Tibial artery (tissue), 4 donors: ENCODE results near the gene USP17L13.
"Not testable (repeated sequence)": the region's sequence is repeated elsewhere in the genome, so short reads cannot be mapped to it uniquely, and the experiment has no call there.

Source experiments
- DNase-seq, 2 donors: peaks; one replicate each; pipeline ENCODE4 v3.0.0-alpha.2; 2019
- H3K27ac ChIP-seq, 2 donors: fragments of 200-600 bp; sonication (generic) in 1 of 2; 1 replicate in 1 of 2; 2 replicates in 1 of 2; pipeline ENCODE4 v1.5.1; 2018 to 2019; ENCODE audit warnings: mild to moderate bottlenecking in 1 of 2
- H3K27me3 ChIP-seq, 2 donors: fragments of 200-600 bp; sonication (generic) in 1 of 2; one replicate each; pipeline versions ENCODE4 v1.5.1 to v1.6.0; 2016 to 2019
- H3K36me3 ChIP-seq, 3 donors: fragments of 200-600 bp; sonication (generic) in 2 of 3; one replicate each; pipeline ENCODE4 v1.5.1; 2016 to 2019; ENCODE audit warnings: mild to moderate bottlenecking in 2 of 3
- H3K4me1 ChIP-seq, 4 donors: fragments of 200-600 bp; sonication (generic) in 2 of 4; 1 replicate in 3 of 4; 2 replicates in 1 of 4; pipeline ENCODE4 v1.5.1; 2016 to 2019
- H3K4me3 ChIP-seq, 2 donors: fragments of 200-600 bp; sonication (generic) in 1 of 2; 1 replicate in 1 of 2; 2 replicates in 1 of 2; pipeline ENCODE4 v1.5.1; 2018 to 2019; ENCODE audit warnings: mild to moderate bottlenecking in 2 of 2
- H3K9me3 ChIP-seq, 3 donors: fragments of 200-600 bp; sonication (generic) in 1 of 3; one replicate each; pipeline ENCODE4 v1.5.1; 2016 to 2019
- intact Hi-C: fragments of 100-400 bp; cut with DNase I; formaldehyde crosslinking; loops from one replicate; pipeline ENCODE4 v1.15.0; 2023; ENCODE audit warnings: low total_unique reads

The USP17L13 gene

DNA sequence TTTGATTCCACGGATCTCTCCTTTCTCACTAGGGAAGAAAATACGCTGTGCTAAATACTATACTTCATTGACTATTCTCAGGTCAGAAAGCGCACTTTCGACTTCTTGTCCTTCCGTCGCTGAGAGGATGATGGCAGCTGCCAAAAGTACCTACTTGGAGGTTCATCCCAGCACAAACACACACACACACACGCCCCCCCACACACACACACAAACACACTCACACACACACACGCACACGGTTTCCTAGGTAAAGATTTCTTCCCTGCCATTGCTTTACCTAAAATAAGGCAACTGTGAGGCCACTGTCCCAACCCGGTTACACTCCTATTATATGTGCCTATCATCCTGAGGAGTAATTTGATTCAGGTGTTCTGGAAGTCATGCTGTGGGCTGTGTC lies 47.0 kb downstream of the USP17L13 start:
- H3K27me3 ChIP-seq, H3K4me3 ChIP-seq, H3K9me3 ChIP-seq, intact Hi-C loops, H3K27ac ChIP-seq, H3K4me1 ChIP-seq, H3K36me3 ChIP-seq: not testable (repeated sequence)
- DNase-seq = peak; percentile 76 to 79
